ENCODE measurements around the gene ADAM23. TPM values are rescaled to one million over a fixed set of nuclear protein-coding genes. Genes with fewer than 3 reads are reported as not detected.

Gene ADAM23
- total RNA-seq, 1 experiment from 2014 or later, result 6.1 TPM

GRCh38 chr2:206488623-206489022 lies 45.3 kb downstream of the ADAM23 start:
- no peak overlapping the region for H3K4me3 Mint-ChIP-seq (ENCODE audit: low read depth, unreplicated experiment)
- no peaks in the 10 kb centered on the region for H3K36me3 Mint-ChIP-seq (ENCODE audit: insufficient read depth, unreplicated experiment)
- H3K27ac Mint-ChIP-seq (ENCODE audit: unreplicated experiment), result no peak overlapping the region
- TF ChIP-seq CTCF (IDR thresholded peaks at IDR 0.05; ENCODE audit: unreplicated experiment), result no peak
- H3K9me3 Mint-ChIP-seq (ENCODE audit: low read depth, unreplicated experiment), result peaks cover 5% of the 10 kb centered on the region
- CTCF ChIA-PET, result no interaction called here
- peaks cover 13% of the 10 kb centered on the region for H3K27me3 Mint-ChIP-seq (ENCODE audit: unreplicated experiment)
- no peak for DNase-seq
- BruUV-seq (replicated peaks), result no TSS peak
- intact Hi-C loops (cut with micrococcal nuclease; ENCODE audit: unreplicated experiment), result no loop called here
- no peaks in the 10 kb centered on the region for H3K4me1 Mint-ChIP-seq (ENCODE audit: low read depth, unreplicated experiment)

- H3K36me3 Mint-ChIP-seq (ENCODE audit: insufficient read depth, unreplicated experiment), result no peaks in the 10 kb centered on the region
- H3K4me1 Mint-ChIP-seq (ENCODE audit: low read depth, unreplicated experiment), result no peaks in the 10 kb centered on the region
- no peak for DNase-seq
- H3K4me3 Mint-ChIP-seq (ENCODE audit: low read depth, unreplicated experiment), result no peak overlapping the region
- no TSS peak for BruUV-seq (replicated peaks)
- peaks cover 13% of the 10 kb centered on the region for H3K27me3 Mint-ChIP-seq (ENCODE audit: unreplicated experiment)
- CTCF ChIA-PET, result no interaction called here
- peaks cover 7% of the 10 kb centered on the region for H3K9me3 Mint-ChIP-seq (ENCODE audit: low read depth, unreplicated experiment)
- TF ChIP-seq CTCF (IDR thresholded peaks at IDR 0.05; ENCODE audit: unreplicated experiment), result no peak
- H3K27ac Mint-ChIP-seq (ENCODE audit: unreplicated experiment), result no peak overlapping the region
- intact Hi-C loops (cut with micrococcal nuclease; ENCODE audit: unreplicated experiment), result no loop called here
These were observed 50.7 kb downstream of the ADAM23 start for GRCh38 chr2:206494061-206494460.

- Mint-ChIP-seq H3K4me3 (ENCODE audit: low read depth, unreplicated experiment) (no peak overlapping the region), H3K9me3 (ENCODE audit: low read depth, unreplicated experiment) (no peaks in the 10 kb centered on the region), H3K27ac (ENCODE audit: unreplicated experiment) (no peak overlapping the region), H3K36me3 (ENCODE audit: insufficient read depth, unreplicated experiment) (no peaks in the 10 kb centered on the region), H3K27me3 (ENCODE audit: unreplicated experiment) (no peaks in the 10 kb centered on the region), H3K4me1 (ENCODE audit: low read depth, unreplicated experiment) (no peaks in the 10 kb centered on the region)
- no TSS peak for BruUV-seq (replicated peaks)
- CTCF ChIA-PET, result no interaction called here
- DNase-seq, result no peak
- intact Hi-C loops (cut with micrococcal nuclease; ENCODE audit: unreplicated experiment), result no loop called here
- TF ChIP-seq CTCF (IDR thresholded peaks at IDR 0.05; ENCODE audit: unreplicated experiment), result no peak
These were observed 59.4 kb downstream of the ADAM23 start for GRCh38 chr2:206502729-206503128.

GRCh38 chr2:206511283-206511682 lies 68.0 kb downstream of the ADAM23 start:
- Mint-ChIP-seq H3K36me3 (ENCODE audit: insufficient read depth, unreplicated experiment) (no peaks in the 10 kb centered on the region), H3K27ac (ENCODE audit: unreplicated experiment) (no peak overlapping the region), H3K4me3 (ENCODE audit: low read depth, unreplicated experiment) (no peak overlapping the region), H3K9me3 (ENCODE audit: low read depth, unreplicated experiment) (no peaks in the 10 kb centered on the region), H3K27me3 (ENCODE audit: unreplicated experiment) (no peaks in the 10 kb centered on the region), H3K4me1 (ENCODE audit: low read depth, unreplicated experiment) (no peaks in the 10 kb centered on the region)
- intact Hi-C loops (cut with micrococcal nuclease; ENCODE audit: unreplicated experiment), result no loop called here
- no peak for TF ChIP-seq CTCF (IDR thresholded peaks at IDR 0.05; ENCODE audit: unreplicated experiment)
- BruUV-seq (replicated peaks), result no TSS peak
- CTCF ChIA-PET, result no interaction called here
- no peak for DNase-seq

GRCh38 chr2:206512999-206513398 lies 69.7 kb downstream of the ADAM23 start:
- intact Hi-C loops (cut with micrococcal nuclease; ENCODE audit: unreplicated experiment), result no loop called here
- no peaks in the 10 kb centered on the region for H3K4me1 Mint-ChIP-seq (ENCODE audit: low read depth, unreplicated experiment)
- BruUV-seq (replicated peaks), result no TSS peak
- CTCF ChIA-PET, result no interaction called here
- no peak overlapping the region for H3K4me3 Mint-ChIP-seq (ENCODE audit: low read depth, unreplicated experiment)
- no peaks in the 10 kb centered on the region for H3K27me3 Mint-ChIP-seq (ENCODE audit: unreplicated experiment)
- DNase-seq, result no peak
- no peak overlapping the region for H3K27ac Mint-ChIP-seq (ENCODE audit: unreplicated experiment)
- no peaks in the 10 kb centered on the region for H3K9me3 Mint-ChIP-seq (ENCODE audit: low read depth, unreplicated experiment)
- no peak for TF ChIP-seq CTCF (IDR thresholded peaks at IDR 0.05; ENCODE audit: unreplicated experiment)
- H3K36me3 Mint-ChIP-seq (ENCODE audit: insufficient read depth, unreplicated experiment), result no peaks in the 10 kb centered on the region

Measured in Calu3 (cell line).